ENCODE measurements around the gene ALK. TPM values are rescaled to one million over a fixed set of nuclear protein-coding genes. Genes with fewer than 3 reads are reported as not detected.

Gene ALK
- total and polyA plus RNA-seq, 10 of the 15 experiments (the other 5 are each of a cell fraction or from before 2014, with no cell fraction given) = 0.11 TPM; not detected in 9

GRCh38 chr2:29509878-29510277 is 411.5 kb downstream of the ALK start (continued):
- no peak for TF ChIP-seq ZBTB4 (CRISPR knock-in tag; IDR thresholded peaks at IDR 0.05)

DNA sequence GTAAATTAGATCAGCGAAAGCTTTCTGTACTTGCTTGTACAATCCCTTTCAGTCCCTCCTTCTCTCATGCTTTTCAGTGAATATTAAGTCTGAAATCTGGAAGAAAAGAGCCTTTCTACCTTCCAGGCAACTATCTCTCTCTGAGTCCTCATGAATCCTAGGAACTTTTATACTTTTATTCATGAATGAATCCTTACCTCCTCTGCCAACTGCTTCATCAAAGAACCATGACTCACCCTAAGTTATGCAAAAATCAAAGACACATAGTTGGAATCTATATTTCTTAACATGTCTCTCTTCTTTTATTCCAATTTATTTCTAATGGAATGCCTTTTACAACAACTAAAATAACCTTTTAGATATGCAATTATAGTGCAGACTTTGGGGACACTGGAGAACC is 412.0 kb downstream of the ALK start:
- Histone ChIP-seq H3K79me2 (ENCODE audit: control insufficient read depth, insufficient read depth, low read length) (no peaks in the 10 kb centered on the region), H3K4me3 (no peak overlapping the region), H3K27ac (ENCODE audit: control insufficient read depth, insufficient read depth) (no peak overlapping the region), H3K36me3 (ENCODE audit: control insufficient read depth in 2 of 2, insufficient read depth in 2 of 2, low read length in 1 of 2) (no peaks in the 10 kb centered on the region), H3K9ac (ENCODE audit: control insufficient read depth, insufficient read depth, low read length) (no peak overlapping the region), H3K27me3 (replicated peaks in 1 of 2; ENCODE audit: control insufficient read depth in 2 of 2, insufficient read depth in 2 of 2, low read length in 1 of 2) (no peaks in the 10 kb centered on the region), H3K9me3 (replicated peaks; ENCODE audit: control insufficient read depth, insufficient read depth, low read length) (no peaks in the 10 kb centered on the region), H2AFZ (ENCODE audit: control insufficient read depth, low read depth, low read length) (no peak overlapping the region), H3K4me1 (ENCODE audit: control insufficient read depth, insufficient read depth, low read length) (no peaks in the 10 kb centered on the region), H3K4me2 (ENCODE audit: control insufficient read depth, insufficient read depth) (no peak overlapping the region), H4K20me1 (ENCODE audit: control insufficient read depth, insufficient read depth) (no peaks in the 10 kb centered on the region)
- ChIA-PET POLR2A (no interaction called here), CTCF (no interaction called here), SMC1A (ENCODE audit: uncharacterized antibody, unreplicated experiment) (no interaction called here), RAD21 (ENCODE audit: unreplicated experiment) (no interaction called here)
- 100% methylated on average over 1 of the region's 1 CpG for WGBS (ENCODE audit: insufficient coverage, insufficient replicate concordance, low lambda C conversion rate, missing lambda C conversion rate)
- ATAC-seq = no peak
- in situ Hi-C loops (cut with MboI) = no loop called here
- intact Hi-C loops (cut with micrococcal nuclease; ENCODE audit: unreplicated experiment) = no loop called here
- no TSS peak for BruUV-seq (replicated peaks)
- no peak for FAIRE-seq
- DNase-seq (ENCODE audit: low read depth, low spot score) = no peak
- TF ChIP-seq, protein P1, sequence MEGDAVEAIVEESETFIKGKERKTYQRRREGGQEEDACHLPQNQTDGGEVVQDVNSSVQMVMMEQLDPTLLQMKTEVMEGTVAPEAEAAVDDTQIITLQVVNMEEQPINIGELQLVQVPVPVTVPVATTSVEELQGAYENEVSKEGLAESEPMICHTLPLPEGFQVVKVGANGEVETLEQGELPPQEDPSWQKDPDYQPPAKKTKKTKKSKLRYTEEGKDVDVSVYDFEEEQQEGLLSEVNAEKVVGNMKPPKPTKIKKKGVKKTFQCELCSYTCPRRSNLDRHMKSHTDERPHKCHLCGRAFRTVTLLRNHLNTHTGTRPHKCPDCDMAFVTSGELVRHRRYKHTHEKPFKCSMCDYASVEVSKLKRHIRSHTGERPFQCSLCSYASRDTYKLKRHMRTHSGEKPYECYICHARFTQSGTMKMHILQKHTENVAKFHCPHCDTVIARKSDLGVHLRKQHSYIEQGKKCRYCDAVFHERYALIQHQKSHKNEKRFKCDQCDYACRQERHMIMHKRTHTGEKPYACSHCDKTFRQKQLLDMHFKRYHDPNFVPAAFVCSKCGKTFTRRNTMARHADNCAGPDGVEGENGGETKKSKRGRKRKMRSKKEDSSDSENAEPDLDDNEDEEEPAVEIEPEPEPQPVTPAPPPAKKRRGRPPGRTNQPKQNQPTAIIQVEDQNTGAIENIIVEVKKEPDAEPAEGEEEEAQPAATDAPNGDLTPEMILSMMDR (IDR thresholded peaks at IDR 0.05 in 2 of 3, conservative IDR thresholded peaks at IDR 0.05 in 1 of 3; ENCODE audit: control insufficient read depth in 2 of 3, extremely low read depth in 1 of 3, insufficient read depth in 1 of 3, low read depth in 3 of 3, low read length in 3 of 3) = no peak
- TF ChIP-seq RAD21 (IDR thresholded peaks at IDR 0.05; ENCODE audit: insufficient read depth, low read depth, low read length) = no peak
- TF ChIP-seq, protein P2, sequence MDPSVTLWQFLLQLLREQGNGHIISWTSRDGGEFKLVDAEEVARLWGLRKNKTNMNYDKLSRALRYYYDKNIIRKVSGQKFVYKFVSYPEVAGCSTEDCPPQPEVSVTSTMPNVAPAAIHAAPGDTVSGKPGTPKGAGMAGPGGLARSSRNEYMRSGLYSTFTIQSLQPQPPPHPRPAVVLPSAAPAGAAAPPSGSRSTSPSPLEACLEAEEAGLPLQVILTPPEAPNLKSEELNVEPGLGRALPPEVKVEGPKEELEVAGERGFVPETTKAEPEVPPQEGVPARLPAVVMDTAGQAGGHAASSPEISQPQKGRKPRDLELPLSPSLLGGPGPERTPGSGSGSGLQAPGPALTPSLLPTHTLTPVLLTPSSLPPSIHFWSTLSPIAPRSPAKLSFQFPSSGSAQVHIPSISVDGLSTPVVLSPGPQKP (IDR thresholded peaks at IDR 0.05; ENCODE audit: low read depth, low read length) = no peak
- no peak for TF ChIP-seq CREM (IDR thresholded peaks at IDR 0.05; ENCODE audit: low read depth)
- no peak for TF ChIP-seq IRF4 (IDR thresholded peaks at IDR 0.05; ENCODE audit: low read depth, low read length)
- TF ChIP-seq, protein P3, sequence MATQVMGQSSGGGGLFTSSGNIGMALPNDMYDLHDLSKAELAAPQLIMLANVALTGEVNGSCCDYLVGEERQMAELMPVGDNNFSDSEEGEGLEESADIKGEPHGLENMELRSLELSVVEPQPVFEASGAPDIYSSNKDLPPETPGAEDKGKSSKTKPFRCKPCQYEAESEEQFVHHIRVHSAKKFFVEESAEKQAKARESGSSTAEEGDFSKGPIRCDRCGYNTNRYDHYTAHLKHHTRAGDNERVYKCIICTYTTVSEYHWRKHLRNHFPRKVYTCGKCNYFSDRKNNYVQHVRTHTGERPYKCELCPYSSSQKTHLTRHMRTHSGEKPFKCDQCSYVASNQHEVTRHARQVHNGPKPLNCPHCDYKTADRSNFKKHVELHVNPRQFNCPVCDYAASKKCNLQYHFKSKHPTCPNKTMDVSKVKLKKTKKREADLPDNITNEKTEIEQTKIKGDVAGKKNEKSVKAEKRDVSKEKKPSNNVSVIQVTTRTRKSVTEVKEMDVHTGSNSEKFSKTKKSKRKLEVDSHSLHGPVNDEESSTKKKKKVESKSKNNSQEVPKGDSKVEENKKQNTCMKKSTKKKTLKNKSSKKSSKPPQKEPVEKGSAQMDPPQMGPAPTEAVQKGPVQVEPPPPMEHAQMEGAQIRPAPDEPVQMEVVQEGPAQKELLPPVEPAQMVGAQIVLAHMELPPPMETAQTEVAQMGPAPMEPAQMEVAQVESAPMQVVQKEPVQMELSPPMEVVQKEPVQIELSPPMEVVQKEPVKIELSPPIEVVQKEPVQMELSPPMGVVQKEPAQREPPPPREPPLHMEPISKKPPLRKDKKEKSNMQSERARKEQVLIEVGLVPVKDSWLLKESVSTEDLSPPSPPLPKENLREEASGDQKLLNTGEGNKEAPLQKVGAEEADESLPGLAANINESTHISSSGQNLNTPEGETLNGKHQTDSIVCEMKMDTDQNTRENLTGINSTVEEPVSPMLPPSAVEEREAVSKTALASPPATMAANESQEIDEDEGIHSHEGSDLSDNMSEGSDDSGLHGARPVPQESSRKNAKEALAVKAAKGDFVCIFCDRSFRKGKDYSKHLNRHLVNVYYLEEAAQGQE (IDR thresholded peaks at IDR 0.05; ENCODE audit: low read depth, low read length) = no peak
- no peak for TF ChIP-seq CBX3 (IDR thresholded peaks at IDR 0.05; ENCODE audit: borderline replicate concordance, low read depth)
- TF ChIP-seq MTA2 (IDR thresholded peaks at IDR 0.05; ENCODE audit: low read depth) = no peak
- TF ChIP-seq WRNIP1 (IDR thresholded peaks at IDR 0.05; ENCODE audit: borderline replicate concordance, low read depth, low read length) = no peak
- TF ChIP-seq EED (IDR thresholded peaks at IDR 0.05; ENCODE audit: low read depth) = no peak

All from GM12878 (cell line).